ENCODE data around the gene BNC2. TPM values are rescaled to one million over a fixed set of nuclear protein-coding genes. Genes with fewer than 3 reads are reported as not detected.

BNC2 gene
- total RNA-seq, 2 experiments from 2014 or later = not detected

GRCh38 chr9:16425562-16426231, 444.8 kb downstream of the BNC2 start:
- H3K4me1 ChIP-seq (ENCODE audit: insufficient read depth, low read length, poor library complexity, severe bottlenecking) = no peaks in the 10 kb centered on the region
- no peaks in the 10 kb centered on the region for H3K36me3 ChIP-seq (ENCODE audit: insufficient read depth, low read length)
- no peaks in the 10 kb centered on the region for H3K79me2 ChIP-seq (ENCODE audit: insufficient read depth, low read depth, low read length)
- H4K20me1 ChIP-seq (ENCODE audit: insufficient read depth, low read length) = no peaks in the 10 kb centered on the region
- no peak overlapping the region for H3K4me2 ChIP-seq (ENCODE audit: low read length)
- no TSS peak for BruUV-seq (replicated peaks)
- POLR2A ChIA-PET = interaction anchor here (0.7 to 1.0 kb wide), 2 partner anchors 117 to 421 kb away, joined by 3 read pairs; no protein-coding TSS in a partner anchor
- H3K9me3 ChIP-seq (ENCODE audit: low read length) = no peaks in the 10 kb centered on the region
- H2AFZ ChIP-seq (ENCODE audit: low read length) = no peak overlapping the region
- CTCF ChIA-PET (ENCODE audit: unreplicated experiment) = no interaction called here
- DNase-seq (ENCODE audit: low spot score) = no peak
- intact Hi-C loops (cut with micrococcal nuclease; ENCODE audit: unreplicated experiment) = no loop called here
- TF ChIP-seq, protein P1, sequence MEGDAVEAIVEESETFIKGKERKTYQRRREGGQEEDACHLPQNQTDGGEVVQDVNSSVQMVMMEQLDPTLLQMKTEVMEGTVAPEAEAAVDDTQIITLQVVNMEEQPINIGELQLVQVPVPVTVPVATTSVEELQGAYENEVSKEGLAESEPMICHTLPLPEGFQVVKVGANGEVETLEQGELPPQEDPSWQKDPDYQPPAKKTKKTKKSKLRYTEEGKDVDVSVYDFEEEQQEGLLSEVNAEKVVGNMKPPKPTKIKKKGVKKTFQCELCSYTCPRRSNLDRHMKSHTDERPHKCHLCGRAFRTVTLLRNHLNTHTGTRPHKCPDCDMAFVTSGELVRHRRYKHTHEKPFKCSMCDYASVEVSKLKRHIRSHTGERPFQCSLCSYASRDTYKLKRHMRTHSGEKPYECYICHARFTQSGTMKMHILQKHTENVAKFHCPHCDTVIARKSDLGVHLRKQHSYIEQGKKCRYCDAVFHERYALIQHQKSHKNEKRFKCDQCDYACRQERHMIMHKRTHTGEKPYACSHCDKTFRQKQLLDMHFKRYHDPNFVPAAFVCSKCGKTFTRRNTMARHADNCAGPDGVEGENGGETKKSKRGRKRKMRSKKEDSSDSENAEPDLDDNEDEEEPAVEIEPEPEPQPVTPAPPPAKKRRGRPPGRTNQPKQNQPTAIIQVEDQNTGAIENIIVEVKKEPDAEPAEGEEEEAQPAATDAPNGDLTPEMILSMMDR (conservative IDR thresholded peaks at IDR 0.05; ENCODE audit: low read length) = no peak
- H3K27ac ChIP-seq (ENCODE audit: low read depth, low read length, poor library complexity, severe bottlenecking) = no peak overlapping the region
- H3K9me2 ChIP-seq (ENCODE audit: insufficient read depth, low read length) = no peaks in the 10 kb centered on the region
- no peak overlapping the region for H3K4me3 ChIP-seq (ENCODE audit: low read depth, low read length, poor library complexity, severe bottlenecking)

DNA sequence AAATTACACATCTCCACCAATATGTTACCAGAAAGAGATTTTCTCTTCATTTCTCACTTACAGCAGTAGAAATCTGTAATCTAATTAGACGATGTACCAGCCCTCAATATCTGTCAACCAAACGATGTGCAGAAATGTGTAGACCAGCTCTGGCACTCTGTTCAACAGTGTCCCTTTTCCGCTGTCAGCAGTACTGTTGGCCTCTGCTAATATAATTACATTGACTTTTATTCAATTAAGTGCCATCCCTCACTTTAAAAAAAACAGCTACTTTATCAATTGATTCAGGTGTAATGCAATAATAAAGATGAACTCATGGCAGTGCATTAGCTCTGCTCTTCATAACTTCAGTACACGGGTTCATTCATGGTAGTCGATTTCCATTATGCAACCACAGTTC, 448.4 kb downstream of the BNC2 start:
- H3K9me2 ChIP-seq (ENCODE audit: insufficient read depth, low read length) = no peaks in the 10 kb centered on the region
- DNase-seq (ENCODE audit: low spot score) = no peak
- no TSS peak for BruUV-seq (replicated peaks)

DNA sequence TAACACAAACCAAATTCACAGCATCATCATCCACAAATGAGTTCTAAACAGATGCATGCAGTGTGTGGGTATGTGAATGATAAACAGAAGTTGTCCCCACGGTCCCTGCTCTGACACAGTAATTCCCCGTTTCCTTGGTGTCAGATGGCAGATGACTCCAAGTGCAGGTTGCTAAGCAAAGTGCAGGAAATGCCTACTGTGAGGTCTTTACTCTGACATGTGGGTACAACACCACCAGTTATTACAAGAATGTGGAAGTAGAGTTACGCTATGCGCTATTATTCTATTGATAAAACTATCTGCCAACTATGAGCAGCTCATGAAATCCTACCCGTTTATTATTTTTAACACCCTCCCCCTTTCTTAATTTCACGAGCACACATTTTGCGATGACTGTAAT, 448.9 kb downstream of the BNC2 start:
- H3K4me1 ChIP-seq (ENCODE audit: insufficient read depth, low read length, poor library complexity, severe bottlenecking) = no peaks in the 10 kb centered on the region
- no peak overlapping the region for H3K4me2 ChIP-seq (ENCODE audit: low read length)
- H3K4me3 ChIP-seq (ENCODE audit: low read depth, low read length, poor library complexity, severe bottlenecking) = no peak overlapping the region
- intact Hi-C loops (cut with micrococcal nuclease; ENCODE audit: unreplicated experiment) = no loop called here
- ChIA-PET POLR2A (no interaction called here), CTCF (ENCODE audit: unreplicated experiment) (no interaction called here)
- DNase-seq (ENCODE audit: low spot score) = no peak
- H3K9me2 ChIP-seq (ENCODE audit: insufficient read depth, low read length) = no peaks in the 10 kb centered on the region
- no peaks in the 10 kb centered on the region for H3K9me3 ChIP-seq (ENCODE audit: low read length)
- H3K27ac ChIP-seq (ENCODE audit: low read depth, low read length, poor library complexity, severe bottlenecking) = no peak overlapping the region
- no peak for TF ChIP-seq EZH2phosphoT487 (IDR thresholded peaks at IDR 0.05; ENCODE audit: borderline replicate concordance, low read depth, low read length)
- TF ChIP-seq, protein P1 (conservative IDR thresholded peaks at IDR 0.05; ENCODE audit: low read length) = no peak
- H3K36me3 ChIP-seq (ENCODE audit: insufficient read depth, low read length) = no peaks in the 10 kb centered on the region
- H2AFZ ChIP-seq (ENCODE audit: low read length) = no peak overlapping the region
- H3K79me2 ChIP-seq (ENCODE audit: insufficient read depth, low read depth, low read length) = no peaks in the 10 kb centered on the region
- no peaks in the 10 kb centered on the region for H4K20me1 ChIP-seq (ENCODE audit: insufficient read depth, low read length)
- BruUV-seq (replicated peaks) = no TSS peak

More for the DNA sequence above, 448.4 kb downstream of the BNC2 start:
- no peak overlapping the region for H3K27ac ChIP-seq (ENCODE audit: low read depth, low read length, poor library complexity, severe bottlenecking)
- H4K20me1 ChIP-seq (ENCODE audit: insufficient read depth, low read length) = no peaks in the 10 kb centered on the region
- H3K79me2 ChIP-seq (ENCODE audit: insufficient read depth, low read depth, low read length) = no peaks in the 10 kb centered on the region
- H3K4me3 ChIP-seq (ENCODE audit: low read depth, low read length, poor library complexity, severe bottlenecking) = no peak overlapping the region
- H3K36me3 ChIP-seq (ENCODE audit: insufficient read depth, low read length) = no peaks in the 10 kb centered on the region
- H3K9me3 ChIP-seq (ENCODE audit: low read length) = no peaks in the 10 kb centered on the region
- H3K4me2 ChIP-seq (ENCODE audit: low read length) = no peak overlapping the region
- ChIA-PET CTCF (ENCODE audit: unreplicated experiment) (no interaction called here), POLR2A (no interaction called here)
- intact Hi-C loops (cut with micrococcal nuclease; ENCODE audit: unreplicated experiment) = no loop called here
- no peaks in the 10 kb centered on the region for H3K4me1 ChIP-seq (ENCODE audit: insufficient read depth, low read length, poor library complexity, severe bottlenecking)
- no peak overlapping the region for H2AFZ ChIP-seq (ENCODE audit: low read length)
- TF ChIP-seq EZH2phosphoT487 (IDR thresholded peaks at IDR 0.05; ENCODE audit: borderline replicate concordance, low read depth, low read length) = no peak
- TF ChIP-seq, protein P1 (conservative IDR thresholded peaks at IDR 0.05; ENCODE audit: low read length) = no peak

Measured in OCI-LY7 (cell line).